Endothelial cell of umbilical vein (primary cell): Measurements from ENCODE around the gene CT47C1.

ENCODE experiments used
- EZH2 ChIP-seq: IDR thresholded peaks from 2 replicates; pipeline ENCODE4 v1.6.1; 2012; ENCODE audit warnings: borderline replicate concordance, low read depth, mild to moderate bottlenecking, moderate library complexity, low read length, inconsistent platforms; ENCODE audit not compliant: severe bottlenecking
- FOS ChIP-seq: IDR thresholded peaks from 2 replicates; pipeline ENCODE4 v1.6.1; 2011; ENCODE audit warnings: mild to moderate bottlenecking, low read length, moderate library complexity, borderline replicate concordance; ENCODE audit not compliant: insufficient read depth
- POLR2A ChIP-seq: IDR thresholded peaks from 2 replicates; pipeline ENCODE4 v1.6.1; 2012; ENCODE audit warnings: low read depth, mild to moderate bottlenecking, control low read depth, low read length
- TF ChIP-seq, protein P1 (sequence below), 2 donors: IDR thresholded peaks; 1 replicate in 1 of 2; 2 replicates in 1 of 2; pipeline ENCODE4 v1.5.1; 2011; ENCODE audit warnings: low read length in 2 of 2, mild to moderate bottlenecking in 2 of 2, moderate library complexity in 2 of 2, control low read depth in 1 of 2, inconsistent platforms in 1 of 2, low read depth in 1 of 2; ENCODE audit not compliant: insufficient read depth in 1 of 2; ENCODE audit errors: extremely low read depth in 1 of 2

- TF ChIP-seq, protein P1, sequence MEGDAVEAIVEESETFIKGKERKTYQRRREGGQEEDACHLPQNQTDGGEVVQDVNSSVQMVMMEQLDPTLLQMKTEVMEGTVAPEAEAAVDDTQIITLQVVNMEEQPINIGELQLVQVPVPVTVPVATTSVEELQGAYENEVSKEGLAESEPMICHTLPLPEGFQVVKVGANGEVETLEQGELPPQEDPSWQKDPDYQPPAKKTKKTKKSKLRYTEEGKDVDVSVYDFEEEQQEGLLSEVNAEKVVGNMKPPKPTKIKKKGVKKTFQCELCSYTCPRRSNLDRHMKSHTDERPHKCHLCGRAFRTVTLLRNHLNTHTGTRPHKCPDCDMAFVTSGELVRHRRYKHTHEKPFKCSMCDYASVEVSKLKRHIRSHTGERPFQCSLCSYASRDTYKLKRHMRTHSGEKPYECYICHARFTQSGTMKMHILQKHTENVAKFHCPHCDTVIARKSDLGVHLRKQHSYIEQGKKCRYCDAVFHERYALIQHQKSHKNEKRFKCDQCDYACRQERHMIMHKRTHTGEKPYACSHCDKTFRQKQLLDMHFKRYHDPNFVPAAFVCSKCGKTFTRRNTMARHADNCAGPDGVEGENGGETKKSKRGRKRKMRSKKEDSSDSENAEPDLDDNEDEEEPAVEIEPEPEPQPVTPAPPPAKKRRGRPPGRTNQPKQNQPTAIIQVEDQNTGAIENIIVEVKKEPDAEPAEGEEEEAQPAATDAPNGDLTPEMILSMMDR (IDR thresholded peaks at IDR 0.05; ENCODE audit: extremely low read depth in 1 of 2, insufficient read depth in 1 of 2, low read depth in 1 of 2, low read length in 2 of 2) = no peak
- TF ChIP-seq POLR2A = no peak
- no peak for TF ChIP-seq FOS
- TF ChIP-seq EZH2 = no peak
These were observed 14.3 kb downstream of the CT47C1 start for GRCh38 chrX:119087121-119087520.
